Measurements from ENCODE around the gene GGTLC3. TPM values are rescaled to one million over a fixed set of nuclear protein-coding genes. Genes with fewer than 3 reads are reported as not detected.
A peak's percentile ranks its signal among the peaks of the same experiment; 100 is the strongest.
"Not testable (repeated sequence)": the region's sequence is repeated elsewhere in the genome, so short reads cannot be mapped to it uniquely, and the experiment has no call there.

Gene GGTLC3
- total RNA-seq, result not detected in 2 replicates

- DNase-seq (ENCODE audit: low read depth), result not testable (repeated sequence)
These were observed at the start of gene GGTLC3 for GRCh38 chr22:18518061-18518460. Gene GGTLC3, minus strand, starts transcription at chr22:18518161. Its CDS starts 264 bp downstream, at chr22:18517897.

GRCh38 chr22:18560099-18560974 lies 42.4 kb upstream of the GGTLC3 start:
- not testable (repeated sequence) for DNase-seq (ENCODE audit: low read depth)

- DNase-seq (ENCODE audit: low read depth), result not testable (repeated sequence)
These were observed 41.0 kb upstream of the GGTLC3 start for GRCh38 chr22:18558939-18559338.

GRCh38 chr22:18558516-18558915 lies 40.6 kb upstream of the GGTLC3 start:
- DNase-seq (ENCODE audit: low read depth), result not testable (repeated sequence)

- DNase-seq (ENCODE audit: low read depth), result not testable (repeated sequence)
These were observed 36.6 kb upstream of the GGTLC3 start for GRCh38 chr22:18554280-18555256.

- DNase-seq (ENCODE audit: low read depth), result not testable (repeated sequence)
These were observed 35.1 kb upstream of the GGTLC3 start for GRCh38 chr22:18552839-18553597.

- not testable (repeated sequence) for DNase-seq (ENCODE audit: low read depth)
These were observed 33.1 kb upstream of the GGTLC3 start for GRCh38 chr22:18551046-18551445.

GRCh38 chr22:18549458-18550179 lies 31.7 kb upstream of the GGTLC3 start:
- not testable (repeated sequence) for DNase-seq (ENCODE audit: low read depth)

GRCh38 chr22:18544615-18545014 lies 26.7 kb upstream of the GGTLC3 start:
- DNase-seq (ENCODE audit: low read depth), result not testable (repeated sequence)

- not testable (repeated sequence) for DNase-seq (ENCODE audit: low read depth)
These were observed 25.4 kb upstream of the GGTLC3 start for GRCh38 chr22:18543400-18543799.

- not testable (repeated sequence) for DNase-seq (ENCODE audit: low read depth)
These were observed 22.0 kb upstream of the GGTLC3 start for GRCh38 chr22:18539994-18540393.

- DNase-seq (ENCODE audit: low read depth), result not testable (repeated sequence)
These were observed 16.4 kb upstream of the GGTLC3 start for GRCh38 chr22:18534315-18534714.

GRCh38 chr22:18533633-18534032 lies 15.7 kb upstream of the GGTLC3 start:
- not testable (repeated sequence) for DNase-seq (ENCODE audit: low read depth)

- not testable (repeated sequence) for DNase-seq (ENCODE audit: low read depth)
These were observed 11.6 kb upstream of the GGTLC3 start for GRCh38 chr22:18529416-18530145.

- peak; percentile 5 for DNase-seq (ENCODE audit: low read depth)
These were observed 10.8 kb upstream of the GGTLC3 start for GRCh38 chr22:18528597-18529415.

- not testable (repeated sequence) for DNase-seq (ENCODE audit: low read depth)
These were observed 10.0 kb upstream of the GGTLC3 start, which contains the start of gene TMEM191B for GRCh38 chr22:18527752-18528596. Gene TMEM191B, plus strand, starts transcription at chr22:18527802. Its CDS starts 179 bp downstream, at chr22:18527981.

GRCh38 chr22:18523328-18523727 lies 5.4 kb upstream of the GGTLC3 start:
- not testable (repeated sequence) for DNase-seq (ENCODE audit: low read depth)

GRCh38 chr22:18522762-18523161 lies 4.8 kb upstream of the GGTLC3 start:
- not testable (repeated sequence) for DNase-seq (ENCODE audit: low read depth)
